GM18858 (cell line): Measurements from ENCODE around the gene SPZ1.
"Not testable (repeated sequence)": the region's sequence is repeated elsewhere in the genome, so short reads cannot be mapped to it uniquely, and the experiment has no call there.

Experiments
- ATAC-seq: cut with Tn5 transposase; IDR thresholded peaks from one replicate; pipeline ENCODE4 v1.9.1; 2021; ENCODE audit not compliant: unreplicated experiment

Gene SPZ1

DNA sequence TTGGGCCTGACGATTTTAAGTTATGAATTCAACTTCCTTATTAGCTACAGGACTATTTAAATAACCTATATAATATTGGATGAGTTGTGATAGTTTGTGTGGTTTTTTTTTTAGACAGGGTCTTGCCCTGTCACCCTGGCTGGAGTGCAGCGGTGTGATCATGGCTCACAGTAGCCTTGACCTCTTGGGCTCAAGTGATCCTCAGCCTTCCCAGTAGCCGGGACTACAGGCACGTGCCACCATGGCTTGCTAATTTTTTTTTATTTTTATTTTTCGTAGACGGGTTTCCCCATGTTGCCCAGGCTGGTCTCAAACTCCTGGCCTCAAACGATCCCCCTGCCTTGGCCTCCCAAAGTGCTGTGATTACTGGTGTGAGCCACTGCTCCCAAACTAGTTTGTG is 17.6 kb downstream of the SPZ1 start:
- no peak for ATAC-seq

DNA sequence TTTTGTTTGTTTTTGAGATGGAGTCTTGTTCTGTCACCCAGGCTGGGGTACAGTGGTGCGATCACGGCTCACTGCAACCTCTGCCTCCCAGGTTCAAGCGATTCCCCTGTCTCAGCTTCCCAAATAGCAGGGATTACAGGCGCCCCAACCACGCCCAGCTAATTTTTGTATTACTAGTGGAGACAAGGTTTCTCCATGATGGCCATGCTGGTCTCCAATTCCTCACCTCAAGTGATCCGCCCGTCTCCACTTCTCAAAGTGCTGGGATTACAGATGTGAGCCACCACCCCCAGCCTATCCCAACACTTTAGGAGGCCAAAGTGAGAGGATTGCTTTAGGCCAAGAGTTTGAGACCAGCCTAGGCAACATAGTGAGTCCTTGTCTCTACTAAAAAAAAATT is 19.3 kb downstream of the SPZ1 start:
- ATAC-seq = no peak

DNA sequence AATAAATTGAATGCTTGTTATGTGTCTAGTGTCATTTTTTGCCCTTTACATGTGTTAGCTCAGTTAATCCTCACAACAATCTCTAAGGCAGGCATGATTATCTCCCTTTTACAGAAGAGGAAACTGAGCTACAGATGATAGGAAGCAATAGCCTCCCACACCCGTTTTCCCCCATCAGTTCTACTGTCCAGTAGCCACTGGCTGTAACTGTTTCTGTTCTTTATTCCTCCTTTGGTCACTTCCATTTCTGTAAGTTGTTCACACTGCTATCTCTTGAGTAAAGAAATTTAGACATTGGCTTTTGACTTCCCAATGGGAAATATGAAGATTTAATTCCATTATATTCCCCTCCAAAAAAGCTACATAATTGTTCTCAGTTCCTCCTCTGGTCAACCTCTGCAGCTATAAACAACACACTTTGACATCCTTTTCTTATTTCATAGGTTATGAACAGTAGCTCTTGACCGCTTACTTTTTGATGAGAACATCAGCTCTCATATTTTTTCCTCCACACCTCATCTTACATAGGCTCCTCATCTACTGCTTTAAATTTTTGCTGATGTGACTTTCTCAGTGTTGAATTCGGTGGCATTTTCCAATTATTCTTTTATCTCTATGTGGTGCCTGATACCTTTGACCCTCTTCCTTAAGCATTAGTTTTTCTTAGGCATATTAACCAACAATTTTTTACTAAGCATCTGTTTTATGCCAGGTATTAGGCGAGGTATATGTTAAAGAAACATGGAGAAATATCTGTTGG is 21.4 kb downstream of the SPZ1 start:
- no peak for ATAC-seq

DNA sequence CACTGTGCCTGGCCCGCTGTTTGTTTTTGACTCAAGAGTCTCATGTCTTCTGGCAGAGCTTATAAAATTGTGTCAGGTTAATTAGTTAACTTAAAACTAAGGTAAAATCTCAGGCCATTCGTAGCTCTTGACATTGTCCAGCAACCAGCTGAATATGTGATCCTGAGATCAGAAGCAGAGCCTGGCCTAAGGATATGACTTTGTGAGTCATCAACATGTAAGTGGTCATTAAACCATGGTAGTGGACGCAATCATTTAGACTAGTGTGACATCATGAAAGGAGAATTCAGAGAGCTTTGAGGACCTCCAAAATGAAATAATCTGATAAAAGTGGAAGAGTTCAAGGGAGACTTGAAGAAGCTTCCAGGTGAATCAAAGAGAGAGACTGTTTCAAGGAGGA is 23.3 kb downstream of the SPZ1 start:
- ATAC-seq = no peak

DNA sequence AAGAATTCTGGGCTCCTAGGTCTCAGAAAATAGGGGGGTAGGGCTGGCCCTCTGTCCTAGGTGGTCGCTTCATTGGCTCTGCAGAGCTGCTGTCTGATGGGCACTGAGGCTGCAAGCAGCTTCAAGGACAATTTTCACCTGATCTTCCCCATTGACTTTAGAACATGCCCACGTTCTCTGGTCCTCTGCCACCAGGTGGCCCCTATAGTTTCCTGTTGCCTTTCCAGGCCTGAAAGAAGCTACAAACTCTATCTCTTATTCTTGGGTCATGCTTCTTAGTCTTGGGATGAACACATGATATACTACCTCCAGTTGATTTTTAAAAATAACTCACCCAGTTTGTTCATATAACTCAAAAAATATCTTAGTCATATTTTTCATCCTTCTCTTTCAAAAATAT is 26.3 kb downstream of the SPZ1 start:
- ATAC-seq = no peak

DNA sequence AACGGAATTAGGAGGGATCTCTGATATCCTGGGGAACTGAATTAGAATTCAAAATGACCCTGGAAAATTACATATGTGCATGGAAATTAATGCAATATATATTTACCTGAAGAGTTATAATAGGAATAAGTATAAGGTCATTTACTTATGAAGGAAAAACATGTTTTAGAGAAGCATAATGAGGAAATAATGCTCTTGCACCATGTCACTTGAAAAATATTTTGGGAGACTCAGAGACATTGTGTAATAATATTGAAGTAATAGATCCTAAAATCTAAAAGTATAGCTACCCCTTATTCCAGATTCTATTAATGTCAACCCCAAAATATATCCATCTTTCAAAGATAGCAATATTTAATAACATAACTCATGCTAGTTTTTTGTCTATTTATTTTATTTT is 28.4 kb downstream of the SPZ1 start:
- ATAC-seq = no peak

DNA sequence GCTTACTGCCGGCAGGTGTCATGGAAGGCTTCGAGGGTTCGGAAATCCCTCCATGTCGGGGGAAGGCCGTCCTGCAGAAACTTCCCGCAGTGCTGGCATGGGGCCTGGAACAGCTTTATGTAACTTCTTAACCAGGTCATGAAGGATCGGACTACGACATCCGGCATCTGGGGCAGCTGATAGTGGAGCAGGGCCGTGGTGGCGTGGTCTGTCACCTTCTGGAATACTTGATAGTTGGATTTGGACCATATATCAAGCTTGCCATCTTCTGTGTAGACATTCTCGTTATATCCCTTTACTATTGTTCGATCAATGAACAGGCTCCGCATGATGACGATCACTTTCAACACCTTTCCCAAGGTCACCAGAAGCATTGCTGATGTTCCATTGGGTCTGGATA is 31.2 kb downstream of the SPZ1 start:
- not testable (repeated sequence) for ATAC-seq

DNA sequence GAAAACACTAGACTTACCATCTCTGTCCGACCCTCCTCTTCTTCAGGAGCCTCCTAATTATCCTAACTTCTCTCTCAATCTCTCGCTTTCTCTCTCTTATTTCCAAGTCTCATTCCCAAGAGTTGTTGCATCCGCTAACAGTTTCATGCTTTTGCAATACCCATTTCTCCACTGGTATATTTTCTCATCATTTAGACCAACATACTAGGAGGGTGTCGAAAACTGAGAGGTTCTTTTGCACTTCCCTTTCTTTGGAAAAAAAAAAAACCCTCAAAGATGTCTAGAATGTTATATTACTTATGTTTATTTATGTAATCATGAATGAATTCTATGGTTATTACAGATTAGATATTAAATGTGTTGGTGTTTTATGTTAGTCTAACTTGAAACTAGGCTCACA is 35.9 kb downstream of the SPZ1 start:
- no peak for ATAC-seq

DNA sequence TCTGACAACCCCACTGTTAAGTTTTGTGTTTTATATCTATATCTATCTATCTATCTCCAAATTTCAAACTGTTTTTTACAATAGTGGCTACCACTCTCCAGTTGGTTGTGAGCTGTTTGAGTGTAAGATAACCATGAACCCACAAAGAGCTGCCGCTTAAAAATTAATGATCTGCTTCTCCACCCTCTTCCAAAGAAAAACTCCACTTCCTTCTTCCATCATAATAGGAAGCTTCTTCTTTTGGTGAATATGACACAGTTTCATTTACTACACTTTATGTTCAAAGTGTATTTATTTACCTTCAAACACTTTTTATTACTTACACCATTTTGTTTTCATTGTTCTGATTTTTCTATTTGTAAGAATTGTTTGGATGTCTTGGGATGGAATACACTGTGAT is 37.9 kb downstream of the SPZ1 start:
- ATAC-seq = no peak

DNA sequence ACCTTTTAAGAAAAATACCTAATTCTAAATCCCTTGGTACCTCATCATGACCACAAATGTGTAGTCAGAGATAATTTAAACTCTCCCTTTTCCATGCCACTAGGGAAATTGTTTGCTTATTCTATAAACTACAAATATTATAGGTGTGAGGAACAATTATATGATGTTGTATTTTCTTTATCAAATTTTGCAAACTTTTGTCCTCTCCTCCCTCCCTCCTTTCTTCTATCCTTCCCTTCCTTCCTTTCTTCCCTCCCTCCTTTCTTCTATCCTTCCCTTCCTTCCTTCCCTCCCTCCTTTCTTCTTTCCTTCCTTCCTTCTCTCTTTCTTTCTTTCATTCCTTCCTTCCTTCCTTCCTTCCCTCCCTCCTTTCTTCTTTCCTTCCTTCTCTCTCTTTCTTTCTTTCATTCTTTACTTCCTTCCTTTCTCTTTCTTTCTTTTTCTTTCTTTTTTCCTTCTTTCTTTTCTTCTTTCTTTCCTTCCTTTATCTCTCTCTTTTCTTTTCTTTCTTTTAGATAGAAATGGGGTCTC is 41.2 kb downstream of the SPZ1 start:
- no peak for ATAC-seq

DNA sequence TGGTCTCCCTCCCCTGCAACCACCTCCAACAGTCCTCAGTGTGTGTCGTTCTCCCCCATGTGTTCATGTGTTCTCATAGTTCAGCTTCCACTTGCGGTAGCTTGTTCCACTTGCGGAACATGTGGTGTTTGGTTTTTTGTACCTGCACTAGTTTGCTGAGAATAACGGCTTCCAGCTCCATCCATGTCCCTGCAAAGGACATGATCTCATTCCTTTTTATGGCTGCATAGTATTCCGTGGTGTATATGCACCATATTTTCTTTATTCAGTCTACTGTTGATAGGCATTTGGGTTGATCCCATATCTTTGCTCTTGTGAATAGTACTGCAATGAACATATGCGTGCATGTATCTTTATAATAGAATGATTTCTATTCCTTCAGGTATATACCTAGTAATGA is 45.1 kb downstream of the SPZ1 start:
- no peak for ATAC-seq

DNA sequence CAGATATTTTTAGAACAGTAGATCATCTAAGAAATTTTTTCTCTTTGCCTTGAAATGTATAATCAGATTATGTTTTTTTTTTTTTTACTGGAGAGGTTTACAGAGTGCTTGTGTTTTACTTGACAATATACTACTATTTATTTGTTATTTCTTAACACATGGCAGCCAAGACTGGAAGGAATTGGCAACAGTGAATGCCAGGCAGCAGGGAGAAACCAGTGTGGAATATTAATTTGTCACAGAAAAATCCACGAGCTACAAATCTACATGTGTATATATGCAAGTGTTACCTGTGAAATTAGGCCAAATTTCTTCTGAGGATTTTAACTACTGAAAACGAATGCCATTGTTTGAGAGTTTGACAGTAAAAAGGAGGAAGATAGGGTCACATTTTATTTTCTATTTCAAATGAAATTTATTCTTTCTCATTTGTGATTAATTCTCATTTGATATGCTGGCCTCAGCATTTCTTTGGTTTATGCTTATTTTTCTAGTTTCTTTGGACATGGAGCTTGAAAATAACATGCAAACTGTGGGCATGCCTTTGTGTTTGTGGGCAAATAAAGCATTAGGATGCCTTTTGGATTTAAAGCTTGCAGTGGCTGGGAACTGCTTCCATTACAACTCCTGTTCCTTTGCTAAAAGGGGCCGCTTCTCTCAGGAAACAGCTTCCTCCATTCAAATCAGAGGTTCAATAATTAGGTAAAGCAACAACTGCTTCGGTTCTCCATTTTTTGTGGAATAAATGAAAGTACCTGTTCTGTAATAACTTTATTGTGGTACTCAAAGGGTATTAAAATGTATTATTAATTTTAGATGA is 49.1 kb downstream of the SPZ1 start:
- ATAC-seq = no peak

DNA sequence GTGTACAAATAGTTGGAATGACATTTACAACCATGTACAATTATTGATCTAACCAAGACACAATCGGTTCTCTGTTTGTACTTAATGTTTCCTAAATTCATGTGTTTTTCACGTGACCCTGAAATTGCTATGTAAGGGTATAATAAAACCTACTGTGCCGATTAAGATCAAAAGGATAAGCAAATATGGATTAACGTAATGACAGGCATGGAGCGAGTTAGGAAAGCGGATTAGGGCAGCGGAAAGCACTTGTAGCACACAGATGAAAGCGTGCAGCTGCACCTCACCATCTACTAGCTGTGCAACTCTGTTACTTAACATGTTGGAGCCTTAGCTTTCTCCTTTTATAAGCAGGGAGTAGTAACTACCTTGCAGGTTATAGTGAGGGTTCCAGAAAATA is 49.7 kb downstream of the SPZ1 start:
- no peak for ATAC-seq

DNA sequence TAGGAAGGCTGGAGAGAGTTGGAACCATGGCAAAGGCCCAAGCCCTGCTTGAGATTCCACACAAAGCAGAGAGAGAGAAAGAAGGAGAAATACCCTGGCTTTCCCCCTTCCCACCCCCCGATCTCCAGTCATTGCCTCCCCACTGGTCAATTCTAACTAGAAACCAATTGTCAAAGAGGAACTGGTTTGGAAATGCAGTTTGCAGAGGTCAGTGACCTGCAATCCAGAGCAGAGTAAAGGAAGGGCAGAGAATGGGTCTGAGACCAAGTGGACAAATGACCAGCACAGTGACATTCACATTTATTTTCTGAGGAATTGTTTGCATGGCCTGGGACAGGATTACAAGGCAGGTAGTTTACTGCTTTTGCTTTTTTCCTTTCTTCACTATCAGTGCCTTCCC is 50.6 kb downstream of the SPZ1 start:
- ATAC-seq = no peak
